GM19238 (cell line): ENCODE results near the gene AGBL4.

Source experiments
- DNase-seq: peaks from one replicate; pipeline ENCODE4 v3.0.0; 2011; ENCODE audit warnings: low spot score; ENCODE audit not compliant: insufficient read length

Gene AGBL4

DNA sequence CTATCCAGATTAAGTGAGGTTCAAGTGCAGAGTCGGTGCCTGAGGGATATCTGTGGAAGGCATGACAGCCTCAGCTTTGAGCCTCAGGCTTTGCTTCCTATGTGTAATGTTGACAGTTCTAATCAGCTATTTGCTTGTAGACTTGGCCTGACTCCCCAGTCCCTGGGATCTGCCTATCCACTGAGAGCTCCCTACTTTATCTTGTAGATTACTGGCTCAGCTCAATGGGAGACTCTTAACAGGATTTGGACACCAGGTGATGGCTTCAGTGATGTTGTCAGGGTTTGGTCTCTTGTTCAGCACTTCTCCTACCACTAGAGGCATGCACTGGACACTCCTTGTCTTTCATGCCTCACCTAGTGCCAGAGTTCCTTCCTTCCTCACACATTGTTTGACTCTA is 1120.5 kb downstream of the AGBL4 start:
- no peak for DNase-seq

- DNase-seq, result no peak
Observed at GRCh38 chr1:48898894-48899293, 1124.9 kb downstream of the AGBL4 start.

GRCh38 chr1:48889615-48890014 is 1134.1 kb downstream of the AGBL4 start:
- no peak for DNase-seq

DNA sequence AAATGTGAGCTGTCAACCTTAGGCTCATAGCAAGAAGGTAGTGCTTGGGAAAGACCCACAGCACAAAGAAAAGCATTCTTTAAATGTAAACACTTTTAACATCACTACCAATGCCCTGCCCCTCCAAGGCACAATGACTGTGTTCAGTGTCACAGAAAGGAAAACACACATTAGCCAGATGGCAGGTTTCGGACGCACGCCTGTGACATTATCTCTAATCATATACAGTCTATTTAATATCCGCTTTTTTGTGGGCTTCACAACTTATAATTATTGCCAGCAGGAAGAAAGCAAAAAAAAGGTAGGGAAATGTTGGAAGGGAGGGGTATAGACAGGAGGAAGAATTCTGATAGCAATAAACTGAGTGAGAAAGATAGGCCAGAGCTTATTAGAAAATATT is 1134.7 kb downstream of the AGBL4 start:
- no peak for DNase-seq

GRCh38 chr1:48887796-48888195 is 1136.0 kb downstream of the AGBL4 start:
- no peak for DNase-seq

GRCh38 chr1:48882020-48882419 is 1141.7 kb downstream of the AGBL4 start:
- no peak for DNase-seq

DNA sequence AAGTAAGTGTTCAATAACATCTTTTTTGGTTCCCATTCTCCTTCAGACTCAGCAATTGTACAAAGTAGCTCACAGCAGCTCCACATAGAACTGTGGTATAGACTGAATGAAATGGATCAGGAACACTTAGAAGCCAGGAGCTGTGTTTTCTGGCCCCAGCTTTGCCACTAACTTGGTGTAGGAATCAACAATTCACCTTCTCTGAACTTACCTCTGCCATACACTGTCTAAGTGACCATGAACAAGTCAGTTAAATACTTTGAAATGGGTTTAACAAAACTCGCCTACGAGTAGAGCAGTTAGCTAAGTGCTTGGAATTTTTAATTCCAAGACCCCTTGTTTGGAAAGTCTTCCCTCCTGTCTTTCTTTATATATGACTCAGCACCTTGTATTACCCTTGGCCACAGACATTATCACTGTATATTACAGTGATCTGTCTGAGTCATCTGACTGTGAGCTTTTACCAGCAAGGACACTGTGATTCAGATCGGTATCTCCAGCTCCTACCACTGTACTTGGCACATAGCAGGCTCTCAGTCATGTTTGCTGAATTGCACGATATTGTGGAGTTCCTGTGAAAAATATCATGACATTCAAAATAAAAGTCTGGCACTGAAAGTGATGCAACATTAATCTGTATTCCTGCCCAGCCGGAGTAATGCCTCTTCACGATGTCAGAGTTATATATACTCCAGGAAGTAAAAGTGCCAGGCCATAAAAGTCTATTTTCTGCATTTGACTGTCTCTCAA is 1145.4 kb downstream of the AGBL4 start:
- no peak for DNase-seq

GRCh38 chr1:48876330-48876785 is 1147.4 kb downstream of the AGBL4 start:
- DNase-seq, result no peak

- DNase-seq, result no peak
Observed at GRCh38 chr1:48875552-48876329, 1148.0 kb downstream of the AGBL4 start.

GRCh38 chr1:48873944-48874343 is 1149.8 kb downstream of the AGBL4 start:
- no peak for DNase-seq

- no peak for DNase-seq
Observed at GRCh38 chr1:48870596-48870995, 1153.2 kb downstream of the AGBL4 start.

DNA sequence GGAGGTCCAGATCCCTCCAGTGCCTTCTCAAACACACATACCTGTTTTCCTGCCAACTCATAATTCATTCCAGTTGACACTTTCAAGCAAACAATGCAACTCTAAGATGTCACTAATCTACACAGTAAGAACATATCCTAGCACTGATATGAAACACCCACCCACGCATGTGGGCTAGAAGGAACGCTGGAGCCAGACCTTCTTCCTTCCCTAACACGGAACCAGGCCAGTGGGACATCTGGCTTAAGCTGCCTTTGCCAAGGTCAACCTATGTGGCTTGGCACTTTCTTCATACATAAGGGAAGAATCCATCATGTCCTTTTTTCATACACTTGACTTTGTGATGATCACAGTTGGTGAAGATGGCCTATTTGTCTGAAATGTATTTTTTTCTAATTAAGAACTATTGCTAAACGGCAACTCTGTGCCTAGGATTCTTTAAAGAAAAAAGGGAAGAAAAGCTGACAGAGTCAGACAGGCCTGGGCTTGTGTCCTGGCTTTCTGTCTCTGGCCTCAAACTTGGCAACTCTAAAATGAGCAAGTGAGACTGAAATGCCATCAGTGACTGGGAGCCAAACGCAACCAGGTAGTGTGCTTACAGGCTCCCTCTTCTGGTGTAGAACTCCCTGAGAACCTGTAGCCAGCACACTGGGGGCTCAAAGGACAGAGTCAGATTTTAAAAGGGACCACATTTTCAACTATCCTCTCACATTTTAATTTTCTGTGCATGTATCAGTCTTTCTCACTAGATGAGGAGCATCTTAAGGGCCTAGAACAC is 1154.4 kb downstream of the AGBL4 start:
- DNase-seq, result no peak

- no peak for DNase-seq
Observed at GRCh38 chr1:48864913-48865312, 1158.8 kb downstream of the AGBL4 start.

DNA sequence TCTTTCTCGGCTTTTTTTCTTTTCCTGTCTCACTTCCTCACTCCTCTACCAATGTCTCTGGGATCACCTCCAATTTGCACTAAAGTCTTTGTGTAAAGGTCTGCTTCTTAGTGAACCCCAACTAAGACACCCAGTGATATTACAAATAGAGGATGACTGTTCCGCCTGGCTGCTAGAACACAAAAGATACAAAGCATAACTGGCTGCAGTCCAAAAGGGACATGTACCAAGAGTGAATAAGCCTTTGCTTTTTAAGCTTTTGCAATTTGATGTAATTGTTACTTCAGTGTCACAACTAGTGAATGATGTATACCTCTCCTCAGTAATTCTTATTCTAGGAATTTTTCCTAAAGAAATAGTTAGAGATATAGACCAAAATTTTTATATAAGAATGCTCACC is 1164.3 kb downstream of the AGBL4 start:
- DNase-seq, result no peak

DNA sequence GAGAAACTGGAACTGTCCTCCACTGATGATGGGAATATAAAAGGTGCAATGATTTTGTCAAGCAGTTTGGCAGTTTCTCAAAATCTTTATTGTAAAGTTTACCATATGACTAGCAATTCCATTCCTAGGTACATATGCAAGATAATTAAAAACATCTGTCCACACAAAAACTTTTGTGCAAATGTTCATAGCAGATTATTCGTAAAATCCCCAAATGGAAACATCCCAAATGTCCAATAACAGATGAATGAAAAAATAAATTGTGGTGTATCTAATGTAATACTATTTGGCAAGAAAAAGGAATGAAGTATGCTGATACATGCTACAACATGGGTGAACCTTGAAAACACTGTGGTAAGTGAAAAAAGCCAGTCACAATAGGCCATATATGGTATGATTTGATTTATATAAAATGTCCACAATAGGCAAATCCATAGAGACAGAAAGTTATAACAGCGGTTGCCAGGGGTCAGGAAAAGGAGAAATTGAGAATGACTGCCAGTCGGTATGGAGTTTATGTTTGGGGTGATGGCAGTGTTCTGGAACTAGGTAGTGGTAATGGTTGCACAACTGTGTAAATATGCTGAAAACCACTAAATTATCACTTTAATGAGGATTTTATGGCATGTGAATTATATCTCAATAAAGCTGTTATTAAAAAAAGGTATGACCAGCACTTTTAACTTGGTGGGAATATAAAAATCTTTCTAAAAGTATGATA is 1165.4 kb downstream of the AGBL4 start:
- DNase-seq, result no peak

- DNase-seq, result no peak
Observed at GRCh38 chr1:48853006-48853405, 1170.7 kb downstream of the AGBL4 start.

GRCh38 chr1:48851638-48852037 is 1172.1 kb downstream of the AGBL4 start:
- no peak for DNase-seq

GRCh38 chr1:48848035-48848434 is 1175.7 kb downstream of the AGBL4 start:
- DNase-seq, result no peak

GRCh38 chr1:48846441-48846840 is 1177.3 kb downstream of the AGBL4 start:
- DNase-seq, result no peak

DNA sequence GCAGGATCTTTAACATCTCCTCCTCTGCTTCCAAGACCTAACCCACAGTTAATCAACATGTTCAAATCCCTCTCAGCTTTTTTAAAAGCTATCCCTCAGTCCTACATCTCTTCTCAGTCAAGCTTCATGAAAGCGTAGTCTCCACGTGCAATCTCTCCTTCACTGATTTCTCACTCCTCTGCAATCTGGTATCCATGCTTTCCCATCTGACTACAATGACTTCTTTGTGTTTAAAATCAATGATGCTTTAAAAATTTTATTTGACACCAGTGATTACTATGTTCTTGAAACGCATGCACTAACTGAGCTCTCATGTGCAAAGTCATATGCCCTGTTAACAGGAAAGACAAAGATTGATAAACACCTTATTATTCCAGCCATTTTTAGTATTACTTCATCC is 1179.6 kb downstream of the AGBL4 start:
- DNase-seq, result no peak

DNA sequence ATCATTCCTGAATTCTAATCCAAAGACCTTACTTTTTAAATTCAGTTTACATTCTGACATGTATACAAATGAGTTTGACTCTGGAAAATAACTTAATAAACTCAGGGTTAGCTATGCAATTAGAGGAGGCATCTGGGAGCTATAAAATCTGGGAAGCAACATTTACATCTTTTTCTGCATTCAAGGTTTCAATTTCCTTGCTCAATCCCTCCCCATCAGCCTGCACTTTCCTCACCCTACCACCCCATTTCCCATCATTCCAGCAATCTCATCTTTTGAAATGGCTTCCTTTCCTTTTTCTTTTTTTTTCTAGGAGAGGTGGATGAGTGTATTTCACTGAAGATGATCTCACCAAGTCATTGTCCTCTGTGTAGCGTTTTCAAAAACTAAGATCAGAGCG is 1181.8 kb downstream of the AGBL4 start:
- no peak for DNase-seq
